ENCODE data around the gene RADIL. TPM values are rescaled to one million over a fixed set of nuclear protein-coding genes. Genes with fewer than 3 reads are reported as not detected.

The RADIL gene
- total RNA-seq, 4 donors from 2014 or later = 0.80 to 6.2 (median 1.7) TPM

- in situ Hi-C loops (cut with MboI; ENCODE audit: low pct_ligation_motif_present in 1 of 4, low pct_unique_long_range_greater_than_20kb in 1 of 4, low sequenced_read_pairs in 3 of 4) = loop anchor here in 2 of 4 donors (25.0 kb wide), 1 partner anchor 162 kb away; no protein-coding TSS in a partner anchor
Measured at GRCh38 chr7:4774658-4775249, 108.8 kb downstream of the RADIL start.

GRCh38 chr7:4774007-4774406 is 109.5 kb downstream of the RADIL start:
- Histone ChIP-seq H3K36me3 (no peaks in the 10 kb centered on the region), H3K4me1 (peaks cover 6 to 31% (median 28%) of the 10 kb centered on the region in 4 donors), H3K4me3 (no peak overlapping the region), H3K27ac (peak overlapping the region in 3 of 4 donors; percentile 95 to 97 (median 97)), H3K27me3 (no peaks in the 10 kb centered on the region), H3K9me3 (no peaks in the 10 kb centered on the region)
- in situ Hi-C loops (cut with MboI; ENCODE audit: low pct_ligation_motif_present in 1 of 4, low pct_unique_long_range_greater_than_20kb in 1 of 4, low sequenced_read_pairs in 3 of 4) = loop anchor here in 2 of 4 donors (25.0 kb wide), 1 partner anchor 162 kb away; no protein-coding TSS in a partner anchor
- 62 to 82% methylated on average over 4 to 12 of the region's 12 CpGs for WGBS, 2 donors (ENCODE audit: low coverage in 1 of 2)
- intact Hi-C loops (cut with DNase I; ENCODE audit: low total_unique reads) = no loop called here
- TF ChIP-seq POLR2A (IDR thresholded peaks at IDR 0.05) (no peak), POLR2AphosphoS5 (IDR thresholded peaks at IDR 0.05) (no peak), CTCF (IDR thresholded peaks at IDR 0.05) (no peak)
- DNase-seq = no peak

More at GRCh38 chr7:4774658-4775249, 108.8 kb downstream of the RADIL start:
- TF ChIP-seq POLR2AphosphoS5 (IDR thresholded peaks at IDR 0.05) (no peak), EP300 (IDR thresholded peaks at IDR 0.05; ENCODE audit: low read depth) (no peak), CTCF (IDR thresholded peaks at IDR 0.05) (no peak), POLR2A (IDR thresholded peaks at IDR 0.05) (no peak)
- Histone ChIP-seq H3K4me3 (peak overlapping the region; percentile 78 to 93 (median 83)), H3K9me3 (no peaks in the 10 kb centered on the region), H3K27ac (peak overlapping the region; percentile 94 to 97 (median 96)), H3K4me1 (peaks cover 6 to 31% (median 27%) of the 10 kb centered on the region in 4 donors), H3K36me3 (no peaks in the 10 kb centered on the region), H3K27me3 (no peaks in the 10 kb centered on the region)
- WGBS, 2 donors (ENCODE audit: low coverage in 1 of 2) = 5 to 60% methylated on average over 1 to 24 of the region's 24 CpGs
- no peak for DNase-seq
- intact Hi-C loops (cut with DNase I; ENCODE audit: low total_unique reads) = no loop called here

GRCh38 chr7:4772306-4772705 is 111.2 kb downstream of the RADIL start:
- no peak for TF ChIP-seq EP300 (IDR thresholded peaks at IDR 0.05; ENCODE audit: low read depth)
- no peak for TF ChIP-seq CTCF (IDR thresholded peaks at IDR 0.05)
- TF ChIP-seq POLR2A (IDR thresholded peaks at IDR 0.05) = no peak
- no peak for TF ChIP-seq POLR2AphosphoS5 (IDR thresholded peaks at IDR 0.05)
- no peak overlapping the region for H3K4me3 ChIP-seq
- no peaks in the 10 kb centered on the region for H3K27me3 ChIP-seq
- H3K4me1 ChIP-seq = peaks cover 6 to 26% (median 20%) of the 10 kb centered on the region in 4 donors
- no peaks in the 10 kb centered on the region for H3K9me3 ChIP-seq
- H3K36me3 ChIP-seq = no peaks in the 10 kb centered on the region
- H3K27ac ChIP-seq = peak overlapping the region in 1 of 4 donors; percentile 90
- 60 to 92% methylated on average over 1 to 6 of the region's 6 CpGs for WGBS, 2 donors (ENCODE audit: low coverage in 1 of 2)
- in situ Hi-C loops (cut with MboI; ENCODE audit: low pct_ligation_motif_present in 1 of 4, low pct_unique_long_range_greater_than_20kb in 1 of 4, low sequenced_read_pairs in 3 of 4) = loop anchor here in 2 of 4 donors (25.0 kb wide), 1 partner anchor 160 kb away; no protein-coding TSS in a partner anchor
- no peak for DNase-seq
- intact Hi-C loops (cut with DNase I; ENCODE audit: low total_unique reads) = no loop called here

GRCh38 chr7:4771737-4772136 is 111.8 kb downstream of the RADIL start:
- in situ Hi-C loops (cut with MboI; ENCODE audit: low pct_ligation_motif_present in 1 of 4, low pct_unique_long_range_greater_than_20kb in 1 of 4, low sequenced_read_pairs in 3 of 4) = loop anchor here in 2 of 4 donors (25.0 kb wide), 1 partner anchor 159 kb away; no protein-coding TSS in a partner anchor
- WGBS, 2 donors (ENCODE audit: low coverage in 1 of 2) = 95% methylated on average over 4 of the region's 9 CpGs; no CpG with 5 or more reads in 1 of the 2 donors
- intact Hi-C loops (cut with DNase I; ENCODE audit: low total_unique reads) = no loop called here
- Histone ChIP-seq H3K27ac (peak overlapping the region in 1 of 4 donors; percentile 90), H3K4me1 (peaks cover 6 to 22% (median 14%) of the 10 kb centered on the region in 4 donors), H3K27me3 (no peaks in the 10 kb centered on the region), H3K4me3 (no peak overlapping the region), H3K9me3 (no peaks in the 10 kb centered on the region), H3K36me3 (no peaks in the 10 kb centered on the region)
- no peak for DNase-seq
- TF ChIP-seq EP300 (IDR thresholded peaks at IDR 0.05; ENCODE audit: low read depth) (no peak), POLR2AphosphoS5 (IDR thresholded peaks at IDR 0.05) (no peak), CTCF (IDR thresholded peaks at IDR 0.05) (no peak), POLR2A (IDR thresholded peaks at IDR 0.05) (no peak)
